IMR-90 (cell line): Measurements from ENCODE around the gene MYRFL. TPM values are rescaled to one million over a fixed set of nuclear protein-coding genes. Genes with fewer than 3 reads are reported as not detected.

ENCODE experiments used
- ATAC-seq: fragments of 200-7000 bp; cut with Tn5 transposase; 2 replicates; pipeline ENCODE4 v1.9.1; 2020; ENCODE audit warnings: low read depth, mild to moderate bottlenecking, moderate library complexity
- BruUV-seq: library from RNA; stranded (reverse); fragments of 400-500 nt; replicated peaks from 2 replicates; lab custom pipeline; 2021; lab: Mats Ljungman, UMichigan
- CTCF ChIA-PET: fragments of 300-600 bp; formaldehyde crosslinking; extraction: SDS; loops from one replicate; lab custom pipeline; 2021; ENCODE audit warnings: antibody characterized with exemption; lab: Yijun Ruan, JAX
- POLR2A ChIA-PET: fragments of 300-600 bp; sonication (Branson Sonifier 250); formaldehyde crosslinking; loops from one replicate; lab custom pipeline; 2022; ENCODE audit warnings: antibody characterized with exemption; ENCODE audit not compliant: unreplicated experiment; lab: Charles Lee
- DNase-seq: peaks from one replicate; pipeline ENCODE4 v3.0.0; 2013
- H2AFZ ChIP-seq: replicated peaks from 2 replicates; pipeline ENCODE3; 2013; ENCODE audit warnings: low read length, mild to moderate bottlenecking; ENCODE audit not compliant: poor library complexity
- H2AK5ac ChIP-seq: 2 replicates; pipeline ENCODE4 v1.6.1; 2013; ENCODE audit warnings: low read depth, low read length, inconsistent platforms
- H2AK9ac ChIP-seq: replicated peaks from 2 replicates; pipeline ENCODE3; 2013; ENCODE audit warnings: mild to moderate bottlenecking, low read depth, low read length, moderate library complexity; ENCODE audit not compliant: poor library complexity
- H2BK120ac ChIP-seq: 2 replicates; pipeline ENCODE4 v1.6.1; 2013; ENCODE audit warnings: low read depth, low read length, inconsistent platforms
- H2BK15ac ChIP-seq: 3 replicates; pipeline ENCODE4 v1.6.1; 2013; ENCODE audit warnings: low read depth, low read length, inconsistent platforms
- H2BK20ac ChIP-seq: 2 replicates; pipeline ENCODE4 v1.6.1; 2013; ENCODE audit warnings: low read depth, mild to moderate bottlenecking, inconsistent platforms, low read length, moderate library complexity
- H2BK5ac ChIP-seq: 2 replicates; pipeline ENCODE4 v1.6.1; 2013; ENCODE audit warnings: mild to moderate bottlenecking, low read depth, low read length, inconsistent platforms; ENCODE audit not compliant: poor library complexity, severe bottlenecking
- H3K14ac ChIP-seq: replicated peaks from 2 replicates; pipeline ENCODE4 v1.6.1; 2013; ENCODE audit warnings: low read depth, low read length, inconsistent platforms
- H3K18ac ChIP-seq: 2 replicates; pipeline ENCODE4 v1.6.1; 2013; ENCODE audit warnings: low read depth, low read length, control low read depth
- H3K23ac ChIP-seq: 2 replicates; pipeline ENCODE4 v1.6.1; 2013; ENCODE audit warnings: low read depth, low read length, inconsistent platforms
- H3K27ac ChIP-seq: 2 replicates; pipeline ENCODE4 v1.5.1; 2013; ENCODE audit warnings: mild to moderate bottlenecking, control low read depth, low read length; ENCODE audit not compliant: insufficient read depth
- H3K27me3 ChIP-seq: 2 replicates; pipeline ENCODE4 v1.6.1; 2013; ENCODE audit warnings: low read length; ENCODE audit not compliant: control insufficient read depth, insufficient read depth
- H3K36me3 ChIP-seq: 2 replicates; pipeline ENCODE4 v1.6.1; 2013; ENCODE audit warnings: low read length, mixed read lengths; ENCODE audit not compliant: control insufficient read depth, insufficient read depth
- H3K4ac ChIP-seq: 2 replicates; pipeline ENCODE4 v1.6.1; 2013; ENCODE audit warnings: low read depth, low read length, inconsistent platforms
- H3K4me1 ChIP-seq: 2 replicates; pipeline ENCODE4 v1.6.1; 2013; ENCODE audit warnings: low read length, mixed read lengths; ENCODE audit not compliant: control insufficient read depth, insufficient read depth
- H3K4me2 ChIP-seq: 2 replicates; pipeline ENCODE4 v1.6.1; 2013; ENCODE audit warnings: low read depth, mild to moderate bottlenecking, control low read depth, low read length, moderate library complexity
- H3K4me3 ChIP-seq: 2 replicates; pipeline ENCODE4 v1.5.1; 2013; ENCODE audit warnings: low read depth, mild to moderate bottlenecking, control low read depth, low read length, moderate library complexity; ENCODE audit not compliant: insufficient read depth
- H3K56ac ChIP-seq: 2 replicates; pipeline ENCODE4 v1.6.1; 2013; ENCODE audit warnings: low read length, inconsistent platforms; ENCODE audit not compliant: insufficient read depth; ENCODE audit errors: extremely low read depth
- H3K79me1 ChIP-seq, 2 experiments: 2 replicates each; pipeline ENCODE4 v1.6.1; 2013; ENCODE audit warnings: low read length in 2 of 2, inconsistent platforms in 1 of 2, low read depth in 1 of 2
- H3K9ac ChIP-seq: 2 replicates; pipeline ENCODE4 v1.6.1; 2013; ENCODE audit warnings: low read depth, low read length, control low read depth
- H3K9me1 ChIP-seq: 2 replicates; pipeline ENCODE4 v1.6.1; 2013; ENCODE audit warnings: low read length, inconsistent platforms; ENCODE audit not compliant: insufficient read depth
- H3K9me3 ChIP-seq: 2 replicates; pipeline ENCODE4 v1.6.1; 2013; ENCODE audit warnings: low read length; ENCODE audit not compliant: control insufficient read depth, insufficient read depth
- H4K20me1 ChIP-seq: 2 replicates; pipeline ENCODE4 v1.6.1; 2013; ENCODE audit warnings: low read length, inconsistent platforms; ENCODE audit not compliant: insufficient read depth
- H4K5ac ChIP-seq: 2 replicates; pipeline ENCODE4 v1.6.1; 2013; ENCODE audit warnings: mild to moderate bottlenecking, low read depth, low read length, control low read depth
- H4K8ac ChIP-seq, 2 experiments: 2 replicates each; pipeline ENCODE4 v1.6.1; 2013; ENCODE audit warnings: low read depth in 2 of 2, low read length in 2 of 2, control low read depth in 1 of 2, inconsistent platforms in 1 of 2
- H4K91ac ChIP-seq: 2 replicates; pipeline ENCODE4 v1.6.1; 2013; ENCODE audit warnings: low read depth, low read length, inconsistent platforms; ENCODE audit not compliant: insufficient read depth
- BHLHE40 ChIP-seq: fragments of 150-350 bp; IDR thresholded peaks from 2 replicates; pipeline ENCODE4 v1.6.1; 2016; ENCODE audit warnings: mild to moderate bottlenecking, low read depth, low read length
- CEBPB ChIP-seq: IDR thresholded peaks from 2 replicates; pipeline ENCODE4 v1.6.1; 2012; ENCODE audit warnings: low read depth, low read length, improper control_type of control experiment
- CHD1 ChIP-seq: IDR thresholded peaks from 2 replicates; pipeline ENCODE4 v1.6.1; 2012; ENCODE audit warnings: low read depth, low read length, improper control_type of control experiment
- CTCF ChIP-seq: conservative IDR thresholded peaks from 2 replicates; pipeline ENCODE4 v1.5.1; 2012; ENCODE audit warnings: mild to moderate bottlenecking, low read depth, low read length, improper control_type of control experiment
- ELK1 ChIP-seq: fragments of 150-350 bp; IDR thresholded peaks from 2 replicates; pipeline ENCODE4 v1.6.1; 2016; ENCODE audit warnings: low read depth, mild to moderate bottlenecking, low read length, moderate library complexity, borderline replicate concordance
- FOS ChIP-seq: fragments of 150-350 bp; IDR thresholded peaks from 2 replicates; pipeline ENCODE4 v1.6.1; 2016; ENCODE audit warnings: low read depth, low read length
- MAFK ChIP-seq: IDR thresholded peaks from 2 replicates; pipeline ENCODE4 v1.6.1; 2012; ENCODE audit warnings: low read depth, low read length, improper control_type of control experiment
- MAZ ChIP-seq: IDR thresholded peaks from 2 replicates; pipeline ENCODE4 v1.6.1; 2012; ENCODE audit warnings: low read depth, mild to moderate bottlenecking, low read length, improper control_type of control experiment, moderate library complexity, borderline replicate concordance
- MXI1 ChIP-seq: IDR thresholded peaks from 2 replicates; pipeline ENCODE4 v1.6.1; 2012; ENCODE audit warnings: low read depth, mild to moderate bottlenecking, low read length, moderate library complexity, borderline replicate concordance
- NFE2L2 ChIP-seq: fragments of 150-350 bp; IDR thresholded peaks from 2 replicates; pipeline ENCODE4 v1.6.1; 2016; ENCODE audit warnings: low read depth, mild to moderate bottlenecking, low read length
- POLR2A ChIP-seq: IDR thresholded peaks from 2 replicates; pipeline ENCODE4 v1.6.1; 2012; ENCODE audit warnings: mild to moderate bottlenecking, low read depth, low read length
- RAD21 ChIP-seq: IDR thresholded peaks from 2 replicates; pipeline ENCODE4 v1.6.1; 2012; ENCODE audit warnings: low read length, improper control_type of control experiment
- RCOR1 ChIP-seq: IDR thresholded peaks from 2 replicates; pipeline ENCODE4 v1.6.1; 2012; ENCODE audit warnings: mild to moderate bottlenecking, low read length, improper control_type of control experiment; ENCODE audit not compliant: insufficient replicate concordance
- RFX5 ChIP-seq: IDR thresholded peaks from 2 replicates; pipeline ENCODE4 v1.8.0; 2012; ENCODE audit warnings: low read depth, mild to moderate bottlenecking, low read length, moderate library complexity
- SMC3 ChIP-seq: fragments of 150-350 bp; IDR thresholded peaks from 2 replicates; pipeline ENCODE4 v1.6.1; 2016; ENCODE audit warnings: low read depth, mild to moderate bottlenecking, antibody characterized with exemption, low read length, moderate library complexity
- USF2 ChIP-seq: fragments of 150-350 bp; IDR thresholded peaks from 2 replicates; pipeline ENCODE4 v1.6.1; 2017; ENCODE audit warnings: mild to moderate bottlenecking, antibody characterized with exemption, low read length, low read depth
- WGBS, 2 experiments: methylation state at CpG; one replicate each; pipeline versions ENCODE4 v1.1.5 to v1.1.7; 2013; ENCODE audit warnings: missing lambda C conversion rate in 2 of 2; ENCODE audit not compliant: insufficient read length in 1 of 2; ENCODE audit errors: extremely low coverage in 2 of 2; 5-methylcytosine and 5-hydroxymethylcytosine counted together
- dilution Hi-C: fragments of 300-500 bp; cut with HindIII; formaldehyde crosslinking; loops from one replicate; pipeline ENCODE4 v1.14.3; 2018; ENCODE audit warnings: low sequenced_read_pairs; ENCODE audit not compliant: unreplicated experiment
- in situ Hi-C: fragments of 300-500 bp; cut with MboI; formaldehyde crosslinking; loops from 3 replicates; pipeline ENCODE4 v1.14.3; 2019; ENCODE audit warnings: low sequenced_read_pairs, inconsistent platforms, mixed read lengths
- intact Hi-C: fragments of 100-400 bp; cut with micrococcal nuclease; formaldehyde crosslinking; loops from 2 replicates; pipeline ENCODE4 v1.10.0; 2022
- polyA plus RNA-seq, 3 experiments: library from polyadenylated mRNA; depleted of rRNA; stranded (reverse); fragments of >200 nt; gene quantifications; 2 replicates each; pipeline ENCODE4 v1.2.3, GENCODE V29; 2012; ENCODE audit warnings: low replicate concordance in 1 of 3
- total RNA-seq: library from RNA; depleted of rRNA; stranded (reverse); fragments of >200 nt; gene quantifications from 2 replicates; pipeline ENCODE4 v1.2.3, GENCODE V29; 2012

The MYRFL gene
- total and polyA plus RNA-seq, 2 of the 4 experiments (the other 2 are of a cell fraction), result not detected

GRCh38 chr12:69966839-69967238 is 141.8 kb downstream of the MYRFL start:
- no TSS peak for BruUV-seq
- no peaks in the 10 kb centered on the region for H3K36me3 ChIP-seq
- no peak overlapping the region for H2AK9ac ChIP-seq
- no peak for TF ChIP-seq MAZ
- no peak for TF ChIP-seq BHLHE40
- no peak for TF ChIP-seq NFE2L2
- no peak for TF ChIP-seq RFX5
- no peak for TF ChIP-seq RCOR1
- no peak for TF ChIP-seq MAFK
- TF ChIP-seq POLR2A, result no peak
- no peak for TF ChIP-seq MXI1
- no peak for TF ChIP-seq ELK1
- no peak for TF ChIP-seq RAD21
- no peak for TF ChIP-seq FOS
- no peak for TF ChIP-seq CEBPB
- no peak for TF ChIP-seq SMC3
- TF ChIP-seq CHD1, result no peak
- TF ChIP-seq USF2, result no peak
- no peak for TF ChIP-seq CTCF
- CTCF ChIA-PET, result no interaction called here
- POLR2A ChIA-PET, result no interaction called here
- DNase-seq (peak; percentile 6), ATAC-seq (no peak)
- no peak overlapping the region for H3K4me2 ChIP-seq
- no peak overlapping the region for H3K14ac ChIP-seq
- no peaks in the 10 kb centered on the region for H4K20me1 ChIP-seq
- no peaks in the 10 kb centered on the region for H3K9me3 ChIP-seq
- H3K79me1 ChIP-seq, result no peaks in the 10 kb centered on the region
- no peak overlapping the region for H3K23ac ChIP-seq
- no peak overlapping the region for H2AK5ac ChIP-seq
- no peak overlapping the region for H3K18ac ChIP-seq
- intact Hi-C loops (no loop called here), dilution Hi-C loops (no loop called here), in situ Hi-C loops (no loop called here)
- H3K4me1 ChIP-seq, result no peaks in the 10 kb centered on the region
- WGBS, 2 experiments, result no CpG with 5 or more reads among the region's 3 CpGs
- no peak overlapping the region for H2BK20ac ChIP-seq
- H2AFZ ChIP-seq, result no peak overlapping the region
- no peak overlapping the region for H4K5ac ChIP-seq
- H4K8ac ChIP-seq, result no peak overlapping the region
- H3K27ac ChIP-seq, result no peak overlapping the region
- H3K56ac ChIP-seq, result no peak overlapping the region
- H2BK120ac ChIP-seq, result no peak overlapping the region
- no peak overlapping the region for H3K9ac ChIP-seq
- no peak overlapping the region for H2BK5ac ChIP-seq
- H2BK15ac ChIP-seq, result no peak overlapping the region
- no peak overlapping the region for H3K4ac ChIP-seq
- no peak overlapping the region for H3K4me3 ChIP-seq
- H3K9me1 ChIP-seq, result no peaks in the 10 kb centered on the region; the same call in 1 of the 2 replicates
- H3K27me3 ChIP-seq, result no peaks in the 10 kb centered on the region
- no peak overlapping the region for H4K91ac ChIP-seq
